8988T (cell line): Measurements from ENCODE around the gene KRTAP12-4.
"Not testable (repeated sequence)": the region's sequence is repeated elsewhere in the genome, so short reads cannot be mapped to it uniquely, and the experiment has no call there.

ENCODE experiments used
- DNase-seq: peaks from one replicate; pipeline ENCODE4 v3.0.0; 2011

KRTAP12-4 gene

GRCh38 chr21:44686843-44687561 lies 32.5 kb upstream of the KRTAP12-4 start:
- no peak for DNase-seq

GRCh38 chr21:44686000-44686781 lies 31.7 kb upstream of the KRTAP12-4 start:
- no peak for DNase-seq

- not testable (repeated sequence) for DNase-seq
Observed at GRCh38 chr21:44685050-44685449, 30.6 kb upstream of the KRTAP12-4 start.

- DNase-seq = no peak
Observed at GRCh38 chr21:44684483-44684882, 30.0 kb upstream of the KRTAP12-4 start.

GRCh38 chr21:44684077-44684476 lies 29.6 kb upstream of the KRTAP12-4 start:
- no peak for DNase-seq

- DNase-seq = no peak
Observed at GRCh38 chr21:44682580-44683151, 28.2 kb upstream of the KRTAP12-4 start.

- no peak for DNase-seq
Observed at GRCh38 chr21:44681861-44682579, 27.6 kb upstream of the KRTAP12-4 start, which contains the start of gene KRTAP12-1. TSS of gene KRTAP12-1 (minus strand) at chr21:44682163. CDS start at chr21:44682123, 40 bp downstream.

- no peak for DNase-seq
Observed at GRCh38 chr21:44681152-44681551, 26.7 kb upstream of the KRTAP12-4 start.

- DNase-seq = no peak
Observed at GRCh38 chr21:44677881-44678280, 23.4 kb upstream of the KRTAP12-4 start.

- DNase-seq = no peak
Observed at GRCh38 chr21:44671911-44672310, 17.5 kb upstream of the KRTAP12-4 start.

- DNase-seq = no peak
Observed at GRCh38 chr21:44670642-44671432, 16.4 kb upstream of the KRTAP12-4 start.

GRCh38 chr21:44667612-44668011 lies 13.2 kb upstream of the KRTAP12-4 start:
- no peak for DNase-seq

GRCh38 chr21:44666401-44667320 lies 12.2 kb upstream of the KRTAP12-4 start, which contains the start of gene KRTAP12-2:
TSS of gene KRTAP12-2 (minus strand) at chr21:44666927. CDS start at chr21:44666886, 41 bp downstream.
- DNase-seq = no peak

- no peak for DNase-seq
Observed at GRCh38 chr21:44664691-44665090, 10.2 kb upstream of the KRTAP12-4 start.

- DNase-seq = not testable (repeated sequence)
Observed at GRCh38 chr21:44661567-44661966, 7.1 kb upstream of the KRTAP12-4 start.

- no peak for DNase-seq
Observed at GRCh38 chr21:44658913-44659595, 4.6 kb upstream of the KRTAP12-4 start.

GRCh38 chr21:44658541-44658910 lies 4.1 kb upstream of the KRTAP12-4 start:
- no peak for DNase-seq

GRCh38 chr21:44657635-44658540 lies 3.4 kb upstream of the KRTAP12-4 start, which contains the start of gene KRTAP12-3:
TSS of gene KRTAP12-3 (plus strand) at chr21:44657932. CDS start at chr21:44657980, 48 bp downstream.
- no peak for DNase-seq

- no peak for DNase-seq
Observed at GRCh38 chr21:44656868-44657267, 2.4 kb upstream of the KRTAP12-4 start.
